Mesenchymal stem cell (in vitro differentiated cells and primary cell): ENCODE data around the gene EEF2KMT.
"Not testable (repeated sequence)": the region's sequence is repeated elsewhere in the genome, so short reads cannot be mapped to it uniquely, and the experiment has no call there.

Experiments
- DNase-seq: peaks from one replicate; pipeline ENCODE4 v3.0.0-alpha.2; 2013
- H2AFZ ChIP-seq: one replicate; pipeline ENCODE4 v1.6.1; 2013; ENCODE audit warnings: low read depth, mild to moderate bottlenecking, control low read depth, inconsistent platforms, low read length, moderate library complexity
- H2AK5ac ChIP-seq: 2 replicates; pipeline ENCODE4 v1.6.1; 2013; ENCODE audit warnings: low read length, moderate library complexity, mild to moderate bottlenecking, inconsistent platforms; ENCODE audit not compliant: severe bottlenecking
- H2BK120ac ChIP-seq: one replicate; pipeline ENCODE4 v1.6.1; 2013; ENCODE audit warnings: low read depth, mild to moderate bottlenecking, inconsistent platforms, low read length, moderate library complexity
- H2BK12ac ChIP-seq, 2 experiments: one replicate each; pipeline ENCODE4 v1.6.1; 2013; ENCODE audit warnings: inconsistent platforms in 2 of 2, low read length in 2 of 2, mild to moderate bottlenecking in 2 of 2, moderate library complexity in 2 of 2, control low read depth in 1 of 2
- H2BK15ac ChIP-seq: one replicate; pipeline ENCODE4 v1.6.1; 2013; ENCODE audit warnings: mild to moderate bottlenecking, low read depth, inconsistent platforms; ENCODE audit not compliant: poor library complexity, severe bottlenecking
- H2BK5ac ChIP-seq: 2 replicates; pipeline ENCODE4 v1.6.1; 2013; ENCODE audit warnings: low read depth, mild to moderate bottlenecking, low read length, control low read depth, inconsistent platforms; ENCODE audit not compliant: poor library complexity, severe bottlenecking
- H3K14ac ChIP-seq, 2 experiments: one replicate each; pipeline ENCODE4 v1.6.1; 2013; ENCODE audit warnings: inconsistent platforms in 2 of 2, low read length in 2 of 2, control low read depth in 1 of 2, mild to moderate bottlenecking in 1 of 2, moderate library complexity in 1 of 2
- H3K18ac ChIP-seq, 2 experiments: one replicate each; pipeline ENCODE4 v1.6.1; 2013; ENCODE audit warnings: inconsistent platforms in 2 of 2, low read length in 2 of 2, control low read depth in 1 of 2, low read depth in 1 of 2, mild to moderate bottlenecking in 1 of 2
- H3K23ac ChIP-seq, 2 experiments: one replicate each; pipeline ENCODE4 v1.6.1; 2013; ENCODE audit warnings: inconsistent platforms in 2 of 2, low read length in 2 of 2, mild to moderate bottlenecking in 2 of 2, moderate library complexity in 2 of 2, control low read depth in 1 of 2
- H3K27ac ChIP-seq: 2 replicates; pipeline ENCODE4 v1.5.1; 2013; ENCODE audit warnings: mild to moderate bottlenecking, moderate library complexity, low read length, control low read depth, inconsistent platforms; ENCODE audit not compliant: poor library complexity, severe bottlenecking
- H3K27me3 ChIP-seq, 2 experiments: 2 replicates each; pipeline versions ENCODE4 v1.6.1 to v1.7.0; 2013; ENCODE audit warnings: low read length in 2 of 2, mild to moderate bottlenecking in 2 of 2, moderate library complexity in 2 of 2, control low read depth in 1 of 2, inconsistent platforms in 1 of 2; ENCODE audit not compliant: control insufficient read depth in 1 of 2, insufficient read depth in 1 of 2
- H3K36me3 ChIP-seq, 2 experiments: 2 replicates each; pipeline versions ENCODE4 v1.6.1 to v1.7.0; 2013; ENCODE audit warnings: low read length in 2 of 2, control low read depth in 1 of 2, inconsistent platforms in 1 of 2, low read depth in 1 of 2, mild to moderate bottlenecking in 1 of 2; ENCODE audit not compliant: insufficient read depth in 2 of 2, control insufficient read depth in 1 of 2
- H3K4ac ChIP-seq, 2 experiments: one replicate each; pipeline ENCODE4 v1.6.1; 2013; ENCODE audit warnings: inconsistent platforms in 2 of 2, low read length in 2 of 2, mild to moderate bottlenecking in 2 of 2, moderate library complexity in 2 of 2, control low read depth in 1 of 2, low read depth in 1 of 2
- H3K4me1 ChIP-seq: 2 replicates; pipeline ENCODE4 v1.6.1; 2013; ENCODE audit warnings: low read depth, low read length, control low read depth; ENCODE audit not compliant: control insufficient read depth, insufficient read depth
- H3K4me2 ChIP-seq: 2 replicates; pipeline ENCODE4 v1.6.1; 2013; ENCODE audit warnings: low read length, mild to moderate bottlenecking, inconsistent platforms; ENCODE audit not compliant: poor library complexity, severe bottlenecking
- H3K4me3 ChIP-seq, 2 experiments: 2 replicates each; pipeline versions ENCODE4 v1.5.1 to v1.7.0; 2013; ENCODE audit warnings: low read length in 2 of 2, mild to moderate bottlenecking in 2 of 2, control low read depth in 1 of 2, low read depth in 1 of 2; ENCODE audit not compliant: insufficient read depth in 1 of 2
- H3K79me1 ChIP-seq: replicated peaks from 2 replicates; pipeline ENCODE4 v1.6.1; 2013; ENCODE audit warnings: mild to moderate bottlenecking, control low read depth, low read length, inconsistent platforms; ENCODE audit not compliant: poor library complexity, severe bottlenecking
- H3K9ac ChIP-seq: 2 replicates; pipeline ENCODE4 v1.7.0; 2013; ENCODE audit warnings: mild to moderate bottlenecking, low read length, moderate library complexity
- H3K9me3 ChIP-seq: 2 replicates; pipeline ENCODE4 v1.7.0; 2013; ENCODE audit warnings: mild to moderate bottlenecking, low read length; ENCODE audit not compliant: control insufficient read depth
- H4K8ac ChIP-seq: one replicate; pipeline ENCODE4 v1.6.1; 2013; ENCODE audit warnings: inconsistent platforms, mild to moderate bottlenecking, low read length, moderate library complexity
- H4K91ac ChIP-seq: one replicate; pipeline ENCODE4 v1.6.1; 2013; ENCODE audit warnings: mild to moderate bottlenecking, low read length, inconsistent platforms
- WGBS: methylation state at CpG from one replicate; pipeline ENCODE4 v1.1.7; 2013; ENCODE audit warnings: mixed read lengths; 5-methylcytosine and 5-hydroxymethylcytosine counted together

Gene EEF2KMT

GRCh38 chr16:5080996-5081395 is 16.6 kb downstream of the EEF2KMT start:
- WGBS: 100% methylated on average over 4 of the region's 9 CpGs
- H3K4me2 ChIP-seq, H2AFZ ChIP-seq, H3K4me1 ChIP-seq, H3K9ac ChIP-seq, H3K4me3 ChIP-seq, H3K18ac ChIP-seq, DNase-seq, H2BK5ac ChIP-seq, H2BK15ac ChIP-seq, H3K14ac ChIP-seq, H3K27ac ChIP-seq, H4K8ac ChIP-seq, H2AK5ac ChIP-seq, H4K91ac ChIP-seq, H3K23ac ChIP-seq, H3K4ac ChIP-seq, H2BK120ac ChIP-seq, H3K27me3 ChIP-seq, H2BK12ac ChIP-seq, H3K9me3 ChIP-seq, H3K79me1 ChIP-seq: not testable (repeated sequence)
- peaks cover 41 to 73% of the 10 kb centered on the region in 2 experiments for H3K36me3 ChIP-seq

DNA sequence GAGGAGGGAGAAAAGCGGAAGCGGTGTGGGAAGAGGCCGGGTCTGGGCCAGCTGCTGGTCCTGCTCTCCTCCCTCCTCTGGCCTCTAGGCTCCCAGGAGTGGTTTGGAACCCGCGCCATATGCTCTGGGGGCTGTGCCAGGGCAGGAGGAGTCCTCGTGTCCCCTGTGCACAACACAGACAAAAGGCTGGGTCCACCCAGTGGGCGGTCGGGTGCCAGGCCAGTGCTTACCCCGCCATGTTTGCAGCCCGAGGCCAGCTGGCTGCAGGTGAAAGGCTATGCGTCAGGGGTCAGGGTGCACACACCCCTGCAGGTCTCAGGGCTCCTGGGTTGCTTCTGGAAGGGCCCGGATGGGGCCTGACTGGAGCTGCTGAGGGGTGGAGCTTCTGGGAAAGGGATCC is 17.1 kb downstream of the EEF2KMT start:
- not testable (repeated sequence) for H3K4me3 ChIP-seq, H3K23ac ChIP-seq, H3K9ac ChIP-seq, H2AK5ac ChIP-seq, H3K27me3 ChIP-seq, H2AFZ ChIP-seq, H3K4me2 ChIP-seq, H4K91ac ChIP-seq, H2BK120ac ChIP-seq, H2BK5ac ChIP-seq, H3K14ac ChIP-seq, H3K9me3 ChIP-seq, H3K27ac ChIP-seq, H3K4me1 ChIP-seq, DNase-seq, H3K4ac ChIP-seq, H4K8ac ChIP-seq, H2BK15ac ChIP-seq, H3K18ac ChIP-seq, H2BK12ac ChIP-seq
- Histone ChIP-seq H3K79me1 (peaks cover 14% of the 10 kb centered on the region), H3K36me3 (peaks cover 44 to 74% of the 10 kb centered on the region in 2 experiments)
- 99% methylated on average over 11 of the region's 12 CpGs for WGBS

GRCh38 chr16:5078626-5079025 is 19.0 kb downstream of the EEF2KMT start:
- WGBS: 97% methylated on average over 13 of the region's 17 CpGs
- H2AK5ac ChIP-seq: no peak overlapping the region

DNA sequence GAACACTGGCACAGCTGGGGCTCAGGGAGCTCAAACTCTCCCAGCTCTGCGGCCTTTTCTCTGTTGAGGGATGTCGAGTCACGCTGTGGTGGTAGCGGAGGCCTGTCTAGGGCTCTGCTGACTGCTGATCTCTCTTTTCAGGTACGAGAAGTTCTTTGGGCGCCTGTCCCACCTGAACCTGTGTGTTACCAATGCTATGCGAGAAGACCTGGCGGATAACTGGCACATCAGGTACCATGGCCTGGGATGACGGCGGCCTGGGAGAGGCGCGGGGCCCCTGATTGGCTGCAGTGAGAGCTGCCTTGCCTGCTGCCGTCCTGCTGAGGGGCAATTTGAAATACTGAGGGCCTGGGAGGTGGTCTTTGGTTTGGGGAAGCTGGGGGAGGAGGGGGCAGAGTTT is 20.3 kb downstream of the EEF2KMT start:
- WGBS: 98% methylated on average over 13 of the region's 13 CpGs
- Histone ChIP-seq H4K8ac (no peak overlapping the region), H3K27ac (no peak overlapping the region), H3K4ac (no peak overlapping the region), H3K36me3 (peaks cover 47 to 59% of the 10 kb centered on the region in 2 experiments), H2AFZ (no peak overlapping the region), H3K4me1 (peaks cover under 1% of the 10 kb centered on the region), H3K79me1 (peaks cover 27% of the 10 kb centered on the region), H2AK5ac (no peak overlapping the region), H4K91ac (no peak overlapping the region), H3K27me3 (no peaks in the 10 kb centered on the region), H2BK120ac (no peak overlapping the region), H2BK12ac (no peak overlapping the region), H2BK15ac (no peak overlapping the region), H3K4me2 (no peak overlapping the region), H3K9ac (no peak overlapping the region), H2BK5ac (no peak overlapping the region), H3K14ac (no peak overlapping the region), H3K9me3 (no peaks in the 10 kb centered on the region), H3K23ac (no peak overlapping the region), H3K4me3 (no peak overlapping the region), H3K18ac (no peak overlapping the region)
- no peak for DNase-seq

More at GRCh38 chr16:5078626-5079025, 19.0 kb downstream of the EEF2KMT start:
- Histone ChIP-seq H3K4me1 (no peaks in the 10 kb centered on the region), H4K91ac (no peak overlapping the region), H3K27ac (no peak overlapping the region), H3K4me2 (no peak overlapping the region), H2BK12ac (no peak overlapping the region), H3K36me3 (peaks cover 49 to 71% of the 10 kb centered on the region in 2 experiments), H2BK5ac (no peak overlapping the region), H3K9ac (no peak overlapping the region), H3K9me3 (no peaks in the 10 kb centered on the region), H3K79me1 (peaks cover 22% of the 10 kb centered on the region), H2AFZ (no peak overlapping the region), H2BK120ac (no peak overlapping the region), H4K8ac (no peak overlapping the region), H2BK15ac (no peak overlapping the region), H3K18ac (no peak overlapping the region), H3K23ac (no peak overlapping the region), H3K14ac (no peak overlapping the region), H3K27me3 (no peaks in the 10 kb centered on the region), H3K4me3 (no peak overlapping the region), H3K4ac (no peak overlapping the region)
- no peak for DNase-seq
